Upper lobe of right lung (tissue), 1 donor: Measurements from ENCODE around the gene RELL1. TPM values are rescaled to one million over a fixed set of nuclear protein-coding genes. Genes with fewer than 3 reads are reported as not detected.

Experiments
- ATAC-seq: fragments of 200-7000 bp; cut with Tn5 transposase; one replicate; pipeline ENCODE4 v1.9.1; 2020; ENCODE audit warnings: mild to moderate bottlenecking, moderate library complexity
- DNase-seq: peaks from one replicate; pipeline ENCODE4 v3.0.0-alpha.2; 2020
- H3K27ac ChIP-seq: fragments of 200-600 bp; one replicate; pipeline ENCODE4 v1.8.0; 2022
- H3K27me3 ChIP-seq: fragments of 200-600 bp; one replicate; pipeline ENCODE4 v1.8.0; 2022; ENCODE audit warnings: mild to moderate bottlenecking
- H3K36me3 ChIP-seq: fragments of 200-600 bp; one replicate; pipeline ENCODE4 v1.8.0; 2022
- H3K4me1 ChIP-seq: fragments of 200-600 bp; one replicate; pipeline ENCODE4 v1.8.0; 2022
- H3K4me3 ChIP-seq: fragments of 200-600 bp; one replicate; pipeline ENCODE4 v1.8.0; 2022; ENCODE audit warnings: mild to moderate bottlenecking
- H3K9me3 ChIP-seq: fragments of 200-600 bp; one replicate; pipeline ENCODE4 v1.8.0; 2022
- intact Hi-C: fragments of 100-400 bp; cut with DNase I; formaldehyde crosslinking; loops from one replicate; pipeline ENCODE4 v1.11.0; 2022
- total RNA-seq: library from RNA; stranded (reverse); fragmentation: NEBNext Ultra II Directional; extraction: Animal tissue kit (Norgen Biotek cat#: 25700); gene quantifications from one replicate; pipeline ENCODE4 v1.2.1, GENCODE V29; 2021
- TF ChIP-seq, protein P1 (sequence below): fragments of 200-600 bp; IDR thresholded peaks from one replicate; pipeline ENCODE4 v1.8.0; 2022; ENCODE audit warnings: antibody characterized with exemption
- donor health status: DM: no; HTN: yes; CAD: no; lungs with severe emphysema.

RELL1 gene
- total RNA-seq, 1 donor from 2014 or later = 49.1 TPM

GRCh38 chr4:37623940-37624339, 62.2 kb downstream of the RELL1 start:
- TF ChIP-seq, protein P1, sequence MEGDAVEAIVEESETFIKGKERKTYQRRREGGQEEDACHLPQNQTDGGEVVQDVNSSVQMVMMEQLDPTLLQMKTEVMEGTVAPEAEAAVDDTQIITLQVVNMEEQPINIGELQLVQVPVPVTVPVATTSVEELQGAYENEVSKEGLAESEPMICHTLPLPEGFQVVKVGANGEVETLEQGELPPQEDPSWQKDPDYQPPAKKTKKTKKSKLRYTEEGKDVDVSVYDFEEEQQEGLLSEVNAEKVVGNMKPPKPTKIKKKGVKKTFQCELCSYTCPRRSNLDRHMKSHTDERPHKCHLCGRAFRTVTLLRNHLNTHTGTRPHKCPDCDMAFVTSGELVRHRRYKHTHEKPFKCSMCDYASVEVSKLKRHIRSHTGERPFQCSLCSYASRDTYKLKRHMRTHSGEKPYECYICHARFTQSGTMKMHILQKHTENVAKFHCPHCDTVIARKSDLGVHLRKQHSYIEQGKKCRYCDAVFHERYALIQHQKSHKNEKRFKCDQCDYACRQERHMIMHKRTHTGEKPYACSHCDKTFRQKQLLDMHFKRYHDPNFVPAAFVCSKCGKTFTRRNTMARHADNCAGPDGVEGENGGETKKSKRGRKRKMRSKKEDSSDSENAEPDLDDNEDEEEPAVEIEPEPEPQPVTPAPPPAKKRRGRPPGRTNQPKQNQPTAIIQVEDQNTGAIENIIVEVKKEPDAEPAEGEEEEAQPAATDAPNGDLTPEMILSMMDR = no peak
- H3K27me3 ChIP-seq = no peaks in the 10 kb centered on the region
- no peak overlapping the region for H3K4me3 ChIP-seq
- H3K36me3 ChIP-seq = no peaks in the 10 kb centered on the region
- peaks cover 6% of the 10 kb centered on the region for H3K4me1 ChIP-seq
- no peaks in the 10 kb centered on the region for H3K9me3 ChIP-seq
- intact Hi-C loops = no loop called here
- H3K27ac ChIP-seq = no peak overlapping the region
- no peak for ATAC-seq
- no peak for DNase-seq

DNA sequence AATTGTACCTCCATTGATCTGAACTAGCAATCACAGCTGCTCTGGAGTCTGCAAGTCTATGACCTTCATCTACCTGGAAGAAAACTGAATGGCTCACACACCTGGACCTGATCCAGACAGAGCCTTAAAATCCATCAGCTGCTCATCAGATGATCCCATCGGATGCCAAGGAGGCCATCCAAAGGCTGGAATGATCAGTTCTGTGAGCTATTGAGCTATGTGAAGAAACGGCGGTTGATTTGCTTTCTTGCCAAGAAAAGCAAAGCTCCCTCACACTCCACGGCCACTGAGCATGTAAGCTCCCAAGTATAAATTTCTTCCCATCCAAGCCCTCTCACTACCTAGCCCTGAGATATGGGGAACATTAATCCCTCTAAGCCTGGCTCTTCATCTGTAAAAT, 63.1 kb downstream of the RELL1 start:
- Histone ChIP-seq H3K27ac (no peak overlapping the region), H3K9me3 (no peaks in the 10 kb centered on the region), H3K4me1 (no peaks in the 10 kb centered on the region), H3K36me3 (no peaks in the 10 kb centered on the region), H3K4me3 (no peak overlapping the region), H3K27me3 (no peaks in the 10 kb centered on the region)
- intact Hi-C loops = no loop called here
- ATAC-seq (no peak), DNase-seq (no peak)
- TF ChIP-seq, protein P1 = no peak

GRCh38 chr4:37620176-37620575, 66.0 kb downstream of the RELL1 start:
- TF ChIP-seq, protein P1 = no peak
- H3K4me1 ChIP-seq = no peaks in the 10 kb centered on the region
- no peak overlapping the region for H3K27ac ChIP-seq
- H3K9me3 ChIP-seq = no peaks in the 10 kb centered on the region
- intact Hi-C loops = no loop called here
- H3K27me3 ChIP-seq = no peaks in the 10 kb centered on the region
- H3K36me3 ChIP-seq = peaks cover 3% of the 10 kb centered on the region
- H3K4me3 ChIP-seq = no peak overlapping the region
- ATAC-seq (no peak), DNase-seq (no peak)

GRCh38 chr4:37615720-37616063, 70.5 kb downstream of the RELL1 start:
- Histone ChIP-seq H3K27me3 (no peaks in the 10 kb centered on the region), H3K4me1 (no peaks in the 10 kb centered on the region), H3K9me3 (no peaks in the 10 kb centered on the region), H3K4me3 (no peak overlapping the region), H3K27ac (no peak overlapping the region), H3K36me3 (peaks cover 3% of the 10 kb centered on the region)
- intact Hi-C loops = no loop called here
- DNase-seq (no peak), ATAC-seq (no peak)
- TF ChIP-seq, protein P1 = no peak

- DNase-seq (no peak), ATAC-seq (peak; percentile 93)
- TF ChIP-seq, protein P1 = no peak
- no peak overlapping the region for H3K27ac ChIP-seq
- H3K36me3 ChIP-seq = peaks cover 3% of the 10 kb centered on the region
- no peak overlapping the region for H3K4me3 ChIP-seq
- H3K27me3 ChIP-seq = no peaks in the 10 kb centered on the region
- H3K4me1 ChIP-seq = no peaks in the 10 kb centered on the region
- H3K9me3 ChIP-seq = no peaks in the 10 kb centered on the region
- intact Hi-C loops = no loop called here
Measured at GRCh38 chr4:37615059-37615719, 71.0 kb downstream of the RELL1 start.

- no peak overlapping the region for H3K27ac ChIP-seq
- no peaks in the 10 kb centered on the region for H3K27me3 ChIP-seq
- ATAC-seq (no peak), DNase-seq (no peak)
- peaks cover 3% of the 10 kb centered on the region for H3K36me3 ChIP-seq
- TF ChIP-seq, protein P1 = no peak
- no peaks in the 10 kb centered on the region for H3K9me3 ChIP-seq
- H3K4me3 ChIP-seq = no peak overlapping the region
- intact Hi-C loops = no loop called here
- H3K4me1 ChIP-seq = no peaks in the 10 kb centered on the region
Measured at GRCh38 chr4:37612811-37613210, 73.4 kb downstream of the RELL1 start.
